K562 (cell line): ENCODE data around the gene CSF2. TPM values are rescaled to one million over a fixed set of nuclear protein-coding genes. Genes with fewer than 3 reads are reported as not detected.
A peak's percentile ranks its signal among the peaks of the same experiment; 100 is the strongest.

Experiments used
- CEBPB ChIP-seq: fragments of 450-650 bp; IDR thresholded peaks from 2 replicates; pipeline ENCODE4 v1.6.1; 2016; ENCODE audit warnings: missing genetic modification characterization, missing compliant biosample characterization
- CHAMP1 ChIP-seq: fragments of 450-650 bp; IDR thresholded peaks from 2 replicates; pipeline ENCODE4 v1.6.1; 2016; ENCODE audit warnings: mild to moderate bottlenecking
- MXI1 ChIP-seq: IDR thresholded peaks from 2 replicates; pipeline ENCODE4 v1.6.1; 2011; ENCODE audit warnings: low read depth, mild to moderate bottlenecking, improper control_type of control experiment, low read length
- NR2C2 ChIP-seq, 2 experiments: fragments of 200-800 bp in 1 of 2; sonication (Bioruptor generic) in 1 of 2; sonication (generic) in 1 of 2; formaldehyde crosslinking in 1 of 2; IDR thresholded peaks; 2 replicates each; pipeline versions ENCODE4 v1.6.1 to v1.8.0; 2016 to 2022; ENCODE audit warnings: mild to moderate bottlenecking in 1 of 2, missing compliant biosample characterization in 1 of 2, missing genetic modification characterization in 1 of 2, missing genetic modification reagents in 1 of 2
- REST ChIP-seq, 2 experiments: fragments of 450-650 bp; formaldehyde crosslinking in 1 of 2; IDR thresholded peaks; 2 replicates each; pipeline versions ENCODE4 v1.4.0 to v1.6.1; 2014 to 2020; ENCODE audit warnings: mild to moderate bottlenecking in 2 of 2, borderline replicate concordance in 1 of 2, low read depth in 1 of 2
- TEAD4 ChIP-seq, 2 experiments: sonication (generic) in 1 of 2; formaldehyde crosslinking in 1 of 2; IDR thresholded peaks; 2 replicates each; pipeline versions ENCODE4 v1.6.1 to v1.8.0; 2012 to 2022; ENCODE audit warnings: borderline replicate concordance in 1 of 2, inconsistent platforms in 1 of 2, low read length in 1 of 2, mild to moderate bottlenecking in 1 of 2, missing genetic modification reagents in 1 of 2
- ZFP36 ChIP-seq: fragments of 150-350 bp; IDR thresholded peaks from 2 replicates; pipeline ENCODE4 v1.6.1; 2018; ENCODE audit warnings: low read length, low read depth; ENCODE audit not compliant: partially characterized antibody
- ZNF175 ChIP-seq: fragments of 200-800 bp; sonication (Bioruptor generic); IDR thresholded peaks from 2 replicates; pipeline ENCODE4 v1.6.1; 2016; ENCODE audit warnings: low read depth, mild to moderate bottlenecking, missing genetic modification characterization, missing compliant biosample characterization
- polyA plus RNA-seq, 8 experiments: library from polyadenylated mRNA; depleted of rRNA in 4 of 8; stranded (reverse) in 5 of 8; unstranded in 3 of 8; fragments of >200 nt; fragmentation: Nextera tagmentation in 2 of 8; fragmentation: Illumina TruSeq in 1 of 8; extraction: Ambion mirVana in 2 of 8; extraction: Trizol in 1 of 8; gene quantifications; 2 replicates each; pipeline versions ENCODE4 v1.2.1 to v1.2.3, GENCODE V29; 2011 to 2014; ENCODE audit warnings: inconsistent platforms in 1 of 8, missing spikeins in 1 of 8
- total RNA-seq, 7 experiments: library from RNA; depleted of rRNA in 6 of 7; stranded (reverse); fragments of >200 nt in 6 of 7; fragmentation: Illumina TruSeq in 2 of 7; extraction: Trizol in 2 of 7; gene quantifications; 2 replicates each; pipeline versions ENCODE4 v1.2.1 to v1.2.3, GENCODE V29; 2011 to 2021; ENCODE audit warnings: low replicate concordance in 1 of 7
- TF ChIP-seq, protein P1 (sequence below): fragments of 450-650 bp; IDR thresholded peaks from 2 replicates; pipeline ENCODE4 v1.6.1; 2018; ENCODE audit not compliant: partially characterized antibody

CSF2 gene
- total and polyA plus RNA-seq, 9 of the 15 experiments (the other 6 are each of a cell fraction or from before 2014, with no cell fraction given): 0.25 to 0.29 TPM; not detected in 7

- TF ChIP-seq TEAD4 (IDR thresholded peaks at IDR 0.05; ENCODE audit: low read length) (peak; percentile 91), TEAD4 (CRISPR knock-in tag; IDR thresholded peaks at IDR 0.05; ENCODE audit: borderline replicate concordance) (no peak), NR2C2 (CRISPR knock-in tag; IDR thresholded peaks at IDR 0.05) (no peak), NR2C2 (tag; IDR thresholded peaks at IDR 0.05) (peak; percentile 85), ZNF175 (CRISPR knock-in tag) (peak; percentile 83), REST (IDR thresholded peaks at IDR 0.05; ENCODE audit: borderline replicate concordance) (peak; percentile 77), REST (CRISPR knock-in tag; IDR thresholded peaks at IDR 0.05; ENCODE audit: low read depth) (no peak), CEBPB (tag) (no peak), CHAMP1 (no peak), ZFP36 (no peak), MXI1 (no peak)
- TF ChIP-seq, protein P1, sequence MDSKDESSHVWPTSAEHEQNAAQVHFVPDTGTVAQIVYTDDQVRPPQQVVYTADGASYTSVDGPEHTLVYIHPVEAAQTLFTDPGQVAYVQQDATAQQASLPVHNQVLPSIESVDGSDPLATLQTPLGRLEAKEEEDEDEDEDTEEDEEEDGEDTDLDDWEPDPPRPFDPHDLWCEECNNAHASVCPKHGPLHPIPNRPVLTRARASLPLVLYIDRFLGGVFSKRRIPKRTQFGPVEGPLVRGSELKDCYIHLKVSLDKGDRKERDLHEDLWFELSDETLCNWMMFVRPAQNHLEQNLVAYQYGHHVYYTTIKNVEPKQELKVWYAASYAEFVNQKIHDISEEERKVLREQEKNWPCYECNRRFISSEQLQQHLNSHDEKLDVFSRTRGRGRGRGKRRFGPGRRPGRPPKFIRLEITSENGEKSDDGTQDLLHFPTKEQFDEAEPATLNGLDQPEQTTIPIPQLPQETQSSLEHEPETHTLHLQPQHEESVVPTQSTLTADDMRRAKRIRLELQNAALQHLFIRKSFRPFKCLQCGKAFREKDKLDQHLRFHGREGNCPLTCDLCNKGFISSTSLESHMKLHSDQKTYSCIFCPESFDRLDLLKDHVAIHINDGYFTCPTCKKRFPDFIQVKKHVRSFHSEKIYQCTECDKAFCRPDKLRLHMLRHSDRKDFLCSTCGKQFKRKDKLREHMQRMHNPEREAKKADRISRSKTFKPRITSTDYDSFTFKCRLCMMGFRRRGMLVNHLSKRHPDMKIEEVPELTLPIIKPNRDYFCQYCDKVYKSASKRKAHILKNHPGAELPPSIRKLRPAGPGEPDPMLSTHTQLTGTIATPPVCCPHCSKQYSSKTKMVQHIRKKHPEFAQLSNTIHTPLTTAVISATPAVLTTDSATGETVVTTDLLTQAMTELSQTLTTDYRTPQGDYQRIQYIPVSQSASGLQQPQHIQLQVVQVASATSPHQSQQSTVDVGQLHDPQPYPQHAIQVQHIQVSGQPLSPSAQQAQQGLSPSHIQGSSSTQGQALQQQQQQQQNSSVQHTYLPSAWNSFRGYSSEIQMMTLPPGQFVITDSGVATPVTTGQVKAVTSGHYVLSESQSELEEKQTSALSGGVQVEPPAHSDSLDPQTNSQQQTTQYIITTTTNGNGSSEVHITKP: peak; percentile 32
Measured at GRCh38 chr5:132114150-132115121, 40.8 kb downstream of the CSF2 start (continued).
